GM21528 (cell line): ENCODE data around the gene HMGN3.
A peak's percentile ranks its signal among the peaks of the same experiment; 100 is the strongest.

Experiments
- ATAC-seq: cut with Tn5 transposase; IDR thresholded peaks from one replicate; pipeline ENCODE4 v1.9.1; 2021; ENCODE audit warnings: mild to moderate bottlenecking, moderate library complexity; ENCODE audit not compliant: unreplicated experiment, low FRiP score

HMGN3 gene

DNA sequence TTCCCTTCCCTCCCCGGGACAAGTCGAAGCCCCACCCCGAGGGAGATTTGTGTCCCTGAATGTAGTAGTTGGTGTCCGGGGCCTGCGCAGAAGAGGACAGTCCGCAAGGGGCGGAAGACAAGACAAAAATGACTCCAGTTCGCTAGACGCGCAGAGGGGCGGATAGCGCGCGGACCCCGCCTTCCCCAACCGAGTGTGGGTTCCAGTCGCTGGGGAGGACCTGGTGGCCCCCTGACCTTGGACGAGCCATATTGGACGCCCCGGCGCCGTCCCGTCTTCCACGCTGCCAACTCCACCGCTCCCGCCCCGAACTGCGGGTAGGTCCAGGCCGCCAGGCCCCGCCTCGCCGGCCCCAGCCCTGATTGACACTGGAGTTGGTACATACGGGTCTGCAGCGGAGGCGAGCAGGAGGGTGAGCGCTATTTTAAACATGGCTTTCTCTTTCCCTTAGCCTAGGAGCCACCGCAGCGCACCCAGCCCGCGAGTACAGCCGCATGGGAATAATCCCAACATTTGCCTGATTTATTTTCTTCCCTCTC, 802 bp downstream of the HMGN3 start:
- ATAC-seq: peak; percentile 79

DNA sequence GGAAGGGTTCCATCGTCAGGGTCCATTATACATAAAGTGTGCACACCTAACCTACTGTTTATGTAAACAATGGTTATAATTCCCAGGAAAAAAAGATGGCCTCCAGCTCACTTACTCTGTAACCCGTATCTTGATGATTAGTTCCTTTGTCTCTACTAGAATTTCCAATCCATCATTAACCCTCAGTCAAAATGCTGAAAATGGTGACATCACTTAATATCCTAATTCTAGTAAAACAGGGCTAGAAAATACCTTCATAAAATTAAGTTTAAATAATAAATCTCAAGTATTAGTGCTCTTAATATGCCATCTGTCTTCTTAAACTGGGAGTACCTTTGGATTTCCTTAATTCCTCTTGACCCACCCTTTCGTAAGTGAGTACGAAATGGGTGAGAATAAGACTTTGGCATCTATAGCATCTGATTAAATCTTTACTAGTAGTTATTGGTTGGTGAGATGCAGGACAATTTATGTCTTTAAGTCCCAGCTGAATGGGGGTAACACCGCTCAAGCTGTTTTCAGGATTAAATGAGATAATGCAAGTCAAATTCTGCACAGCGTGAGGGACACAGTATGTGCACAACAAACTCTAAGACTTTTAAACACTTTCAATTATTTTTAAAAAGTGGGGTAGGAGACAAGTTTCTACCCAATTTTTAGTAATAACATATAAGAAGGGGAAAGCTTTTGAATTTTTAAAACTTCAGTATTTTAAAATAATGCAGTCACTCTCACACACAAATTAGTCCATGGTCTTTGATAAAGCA, 1.6 kb downstream of the HMGN3 start:
- no peak for ATAC-seq

GRCh38 chr6:79231666-79232065, 2.8 kb downstream of the HMGN3 start:
- no peak for ATAC-seq

DNA sequence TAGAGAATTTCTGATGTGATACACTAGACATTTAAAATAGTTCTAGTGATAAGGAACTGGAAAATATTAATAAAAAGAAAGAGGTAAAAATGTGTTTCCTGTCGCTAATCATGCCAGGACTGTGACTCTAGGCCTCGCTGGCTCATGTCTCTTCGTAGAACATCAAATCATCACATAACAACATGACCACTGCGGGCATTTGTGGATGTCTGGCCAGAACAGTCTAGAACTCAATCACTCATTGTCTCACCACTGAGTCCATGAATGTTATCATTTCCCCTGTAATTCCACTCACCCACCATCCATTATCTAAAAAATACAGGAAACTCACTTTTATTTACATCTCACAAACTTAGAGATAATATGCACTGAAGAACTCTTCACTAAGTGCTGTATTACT, 3.4 kb downstream of the HMGN3 start:
- no peak for ATAC-seq

DNA sequence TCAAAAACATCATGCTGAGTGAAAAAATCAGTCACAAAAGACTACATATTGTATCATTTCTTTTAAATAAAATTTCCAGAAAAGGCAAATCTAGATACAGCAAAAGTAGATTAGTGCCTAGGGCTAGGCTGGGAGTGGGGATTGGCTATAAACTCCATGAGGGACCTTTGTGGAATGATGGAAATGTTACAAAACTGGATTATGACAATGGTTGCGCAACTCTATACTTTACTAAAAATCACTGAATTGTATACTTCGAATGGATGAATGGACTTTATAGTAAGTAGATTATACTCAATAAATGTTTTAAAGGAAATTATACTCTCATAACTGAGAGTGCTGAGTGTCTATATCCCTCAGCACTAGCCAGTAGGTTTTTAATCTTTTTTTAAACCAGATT, 4.3 kb downstream of the HMGN3 start:
- ATAC-seq: no peak

DNA sequence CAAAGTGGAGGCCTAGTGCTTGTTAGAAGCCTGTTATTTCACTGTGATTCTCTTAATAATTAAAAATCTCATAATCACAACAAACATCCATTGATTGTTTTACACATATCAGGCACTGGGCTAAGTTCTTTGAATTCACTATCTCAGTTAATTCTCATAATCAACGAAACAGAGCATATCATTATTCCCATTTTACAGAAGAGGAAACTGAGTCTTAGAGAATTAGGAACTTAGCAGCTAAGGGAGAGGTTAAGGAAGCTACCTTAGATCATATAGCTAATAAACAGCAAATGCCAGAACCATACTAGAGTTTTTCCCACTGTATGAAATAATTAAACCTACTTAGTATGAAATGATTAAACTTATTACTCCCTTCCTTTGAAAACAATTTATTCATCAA, 7.0 kb downstream of the HMGN3 start:
- ATAC-seq: no peak

- ATAC-seq: no peak
Observed at GRCh38 chr6:79226660-79227059, 7.8 kb downstream of the HMGN3 start.

DNA sequence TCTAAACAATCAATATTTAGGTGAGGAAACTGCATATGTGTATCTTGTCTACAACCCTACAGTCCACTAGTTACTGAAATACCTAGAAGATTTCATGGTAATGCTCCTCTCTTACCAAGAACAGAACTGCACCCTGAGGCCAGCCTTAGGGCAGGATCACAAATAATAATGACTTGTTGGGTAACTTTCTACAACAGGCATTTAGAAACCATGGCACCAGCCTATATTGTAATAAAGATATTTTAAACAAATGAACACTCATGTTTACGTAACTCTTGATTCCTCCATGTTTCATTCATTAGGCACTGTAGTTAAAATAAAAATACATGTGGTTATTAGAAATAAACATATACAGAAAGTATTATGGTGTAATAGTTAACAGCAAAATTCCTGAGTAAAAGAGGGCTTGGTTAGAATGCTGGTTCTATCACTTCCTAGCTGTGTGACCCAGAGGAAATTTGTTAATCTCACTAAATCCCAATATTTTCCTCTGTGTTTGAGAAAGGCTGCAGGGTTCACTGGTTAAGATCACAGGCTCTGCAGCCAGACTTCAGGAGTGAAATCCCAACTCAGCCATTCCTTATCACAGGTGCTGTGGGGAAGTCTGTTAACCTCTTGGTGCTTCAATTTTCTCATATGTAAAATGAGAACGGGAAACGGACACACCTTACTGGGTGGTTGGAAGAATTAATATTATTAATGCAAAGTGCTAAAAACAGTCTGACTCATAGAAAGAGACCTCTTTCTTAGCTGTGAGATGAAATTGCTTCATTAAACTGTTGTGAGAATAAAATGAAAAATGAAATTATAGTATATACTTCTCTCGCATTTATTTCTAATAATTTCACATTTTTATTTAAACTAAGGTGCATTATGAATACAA, 8.5 kb downstream of the HMGN3 start:
- ATAC-seq: no peak

DNA sequence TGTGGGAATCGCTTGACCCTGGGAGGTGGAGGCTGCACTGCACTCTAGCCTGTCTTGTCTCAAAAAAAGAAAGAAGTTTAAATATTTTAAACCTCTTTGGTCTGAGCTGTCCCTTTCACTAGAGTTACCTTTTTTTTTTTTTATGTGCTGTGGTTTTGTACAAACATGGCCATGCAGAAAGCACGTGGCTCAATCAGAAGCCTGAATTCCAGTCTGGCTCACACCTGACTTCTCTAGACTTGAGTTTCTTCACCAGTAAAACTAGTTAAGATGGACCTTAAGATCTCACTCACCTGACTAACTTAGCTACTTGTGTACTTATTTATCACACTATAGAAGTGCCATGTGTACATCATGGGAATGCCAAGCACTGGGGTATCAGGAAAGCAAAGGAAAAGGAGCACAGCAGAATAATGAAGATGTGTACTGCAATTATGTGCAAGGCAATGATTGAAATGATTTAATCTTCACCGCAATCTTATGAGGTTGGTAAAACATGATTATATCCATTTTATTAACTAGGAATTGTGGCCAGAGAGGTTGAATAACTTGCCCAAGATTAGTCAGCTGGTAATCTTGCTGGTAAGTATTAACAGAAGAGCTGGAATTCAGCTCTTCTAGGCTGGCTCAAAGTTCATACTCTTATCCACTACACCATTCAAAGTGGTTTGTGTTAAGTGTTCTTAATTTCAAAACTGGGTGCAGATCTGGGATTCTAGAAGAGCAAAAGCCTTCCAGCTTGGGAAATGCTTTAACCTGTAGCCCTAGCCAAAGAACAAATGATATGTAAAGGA, 10.7 kb downstream of the HMGN3 start:
- no peak for ATAC-seq

GRCh38 chr6:79215213-79215824, 19.2 kb downstream of the HMGN3 start:
- no peak for ATAC-seq

- no peak for ATAC-seq
Observed at GRCh38 chr6:79212859-79213258, 21.6 kb downstream of the HMGN3 start.

DNA sequence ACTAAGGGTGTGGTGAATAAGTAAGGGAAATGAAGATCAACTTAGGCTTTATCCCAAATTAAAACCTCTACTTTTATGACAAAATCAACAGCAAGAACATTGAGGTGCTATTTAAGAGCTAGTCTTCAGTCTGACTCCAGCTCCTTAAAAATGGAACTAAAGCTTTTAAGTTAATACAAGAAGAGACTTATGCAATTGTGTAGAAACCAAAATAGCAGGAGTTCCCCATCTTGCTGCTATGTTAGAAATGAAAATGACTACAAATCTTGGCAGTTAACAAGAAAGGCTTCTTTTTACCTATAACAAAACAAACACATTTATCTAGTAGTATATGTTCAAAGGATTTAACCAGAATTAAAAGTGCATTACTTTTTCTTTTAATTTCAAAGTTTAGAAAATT, 25.7 kb downstream of the HMGN3 start:
- ATAC-seq: no peak

DNA sequence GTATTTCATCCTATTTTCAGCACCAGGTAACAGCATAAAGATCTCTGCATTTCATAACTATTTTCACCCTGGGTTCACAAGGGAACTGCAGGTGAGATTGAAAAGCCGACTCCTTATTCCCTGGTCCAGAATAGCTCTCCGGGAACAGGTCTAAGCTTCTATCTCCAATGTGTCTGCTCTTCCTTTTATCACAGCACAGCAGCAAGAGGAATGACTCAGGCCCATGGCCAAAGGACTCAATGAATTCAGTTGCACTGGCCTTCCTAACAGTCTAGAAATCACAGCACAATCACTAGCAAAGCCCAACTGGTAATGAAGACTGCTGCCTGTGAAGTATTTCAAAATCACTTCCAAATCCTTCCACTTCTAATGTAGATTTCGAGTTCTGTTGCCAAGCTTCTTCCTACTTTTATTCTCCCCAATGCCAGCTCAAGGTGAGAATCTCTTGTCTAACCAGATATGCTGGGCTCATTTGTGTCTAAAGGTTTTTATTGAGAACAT, 30.7 kb downstream of the HMGN3 start:
- ATAC-seq: no peak

- no peak for ATAC-seq
Observed at GRCh38 chr6:79202556-79202955, 31.9 kb downstream of the HMGN3 start.

DNA sequence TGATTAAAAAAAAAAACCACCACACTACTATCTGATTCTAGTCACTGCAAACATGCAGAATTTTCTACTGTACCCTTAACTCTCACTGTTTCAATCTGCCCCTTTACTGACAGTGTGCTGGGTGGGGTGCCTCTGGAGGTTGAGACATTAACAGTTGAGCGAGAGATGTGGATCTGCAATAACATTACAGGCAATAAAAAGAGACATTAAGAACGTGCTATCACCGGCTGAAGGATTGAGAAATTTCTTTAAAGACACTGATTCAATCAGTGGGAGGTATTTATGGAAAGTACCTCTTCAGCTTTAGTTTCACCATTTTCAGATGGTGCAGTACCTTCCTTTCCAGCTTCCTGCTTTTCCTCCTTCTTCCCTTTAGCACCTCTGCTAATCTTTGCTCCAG, 32.5 kb downstream of the HMGN3 start:
- no peak for ATAC-seq

DNA sequence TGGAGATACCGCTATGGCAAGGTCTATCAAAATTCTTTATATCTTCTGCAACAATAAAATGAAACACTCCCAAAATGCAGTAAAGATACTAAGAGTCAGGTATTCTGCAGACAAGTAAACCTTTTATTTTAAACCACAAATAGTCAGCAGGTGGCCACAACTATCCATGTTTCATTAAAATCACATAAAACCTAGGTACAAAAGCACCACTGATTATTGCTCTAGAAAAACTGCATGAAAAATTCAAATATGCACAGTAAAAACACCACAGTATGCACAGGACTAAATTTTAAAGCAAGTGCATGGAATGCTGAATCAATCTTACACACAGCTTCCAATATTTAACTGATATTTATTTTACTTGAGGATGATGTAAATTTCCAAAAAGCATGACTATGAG, 33.3 kb downstream of the HMGN3 start:
- ATAC-seq: no peak

DNA sequence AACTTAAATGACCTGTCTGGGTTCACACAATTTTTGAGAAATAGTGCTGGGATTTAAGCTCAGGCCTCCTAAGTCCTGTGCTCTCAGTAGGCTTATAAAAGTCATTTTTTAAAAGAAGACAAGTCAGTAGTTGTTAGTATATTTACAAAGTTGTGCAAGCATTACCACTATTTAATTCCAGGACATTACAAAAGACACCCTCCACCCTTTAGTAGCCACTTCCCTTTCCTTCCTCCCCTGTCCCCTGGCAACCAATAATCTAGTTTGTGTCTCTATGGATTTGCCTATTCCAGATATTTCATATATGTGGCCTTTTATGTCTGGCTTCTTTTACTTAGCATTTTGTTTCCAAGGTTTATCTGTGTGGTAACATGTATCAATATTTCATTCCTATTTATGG, 37.6 kb downstream of the HMGN3 start:
- no peak for ATAC-seq

DNA sequence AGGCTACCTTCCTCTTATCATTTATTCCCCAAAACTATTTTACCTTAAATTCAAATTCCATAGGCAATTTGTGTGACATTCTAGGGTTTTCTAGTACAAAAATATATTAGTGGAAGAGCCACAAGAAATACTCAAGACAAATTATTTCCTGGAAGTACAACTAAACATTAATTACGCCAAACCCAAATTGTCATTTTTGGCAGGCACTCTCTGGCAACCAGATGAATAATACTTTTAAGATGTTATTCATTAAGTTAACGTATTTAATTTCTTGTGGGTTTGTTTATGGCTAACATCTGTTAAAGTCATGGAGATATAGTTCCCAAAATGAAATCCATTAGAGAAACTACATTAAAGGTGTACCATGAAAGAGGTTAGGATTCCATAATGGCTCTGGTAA, 40.5 kb downstream of the HMGN3 start:
- ATAC-seq: no peak

- ATAC-seq: no peak
Observed at GRCh38 chr6:79189760-79190350, 44.6 kb downstream of the HMGN3 start.
